GF-D8 (cell line): Measurements from ENCODE around the gene STARD13.

Experiments
- DNase-seq: peaks from one replicate; lab custom pipeline; 2025; lab: John Stamatoyannopoulos, UW

STARD13 gene

GRCh38 chr13:33090755-33091414, 194.7 kb downstream of the STARD13 start:
- no peak for DNase-seq

DNA sequence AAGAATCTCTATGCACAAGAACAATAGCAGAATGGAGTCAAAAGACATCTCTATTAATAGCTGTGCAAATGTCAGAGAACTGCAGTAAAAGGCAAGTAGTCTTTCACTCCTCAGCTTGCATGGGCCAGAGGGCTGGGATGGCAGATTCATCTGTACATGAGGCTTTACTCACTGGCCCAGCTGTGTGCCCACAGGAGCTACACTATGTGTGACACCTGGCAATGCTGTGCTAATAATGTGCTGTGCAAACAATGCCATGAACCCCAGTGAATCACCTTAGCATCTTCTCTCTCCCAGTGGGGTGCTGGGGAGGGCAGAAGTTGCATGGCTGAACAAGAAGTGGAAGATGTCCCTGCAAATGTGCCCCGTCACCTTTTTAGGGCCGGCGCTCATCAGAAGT, 196.2 kb downstream of the STARD13 start:
- DNase-seq, result no peak

DNA sequence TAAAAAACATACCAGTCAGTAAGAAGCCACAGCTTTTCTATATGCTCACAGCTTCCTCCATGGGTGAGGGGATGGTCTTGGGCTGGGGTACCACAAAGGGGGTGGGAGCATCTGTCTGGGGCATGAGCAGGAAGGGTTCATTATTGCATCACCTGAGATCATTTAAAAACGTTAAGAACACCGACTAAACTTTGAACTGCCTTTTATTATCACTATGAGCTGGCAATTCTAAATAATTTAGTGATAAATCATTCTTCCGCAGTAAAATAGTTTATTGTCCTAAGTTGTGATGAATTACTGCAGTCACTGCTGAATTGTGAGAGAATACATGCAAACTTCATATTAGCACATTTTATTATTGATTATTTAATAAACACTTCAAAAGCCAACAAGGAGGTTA, 197.8 kb downstream of the STARD13 start:
- DNase-seq, result no peak

DNA sequence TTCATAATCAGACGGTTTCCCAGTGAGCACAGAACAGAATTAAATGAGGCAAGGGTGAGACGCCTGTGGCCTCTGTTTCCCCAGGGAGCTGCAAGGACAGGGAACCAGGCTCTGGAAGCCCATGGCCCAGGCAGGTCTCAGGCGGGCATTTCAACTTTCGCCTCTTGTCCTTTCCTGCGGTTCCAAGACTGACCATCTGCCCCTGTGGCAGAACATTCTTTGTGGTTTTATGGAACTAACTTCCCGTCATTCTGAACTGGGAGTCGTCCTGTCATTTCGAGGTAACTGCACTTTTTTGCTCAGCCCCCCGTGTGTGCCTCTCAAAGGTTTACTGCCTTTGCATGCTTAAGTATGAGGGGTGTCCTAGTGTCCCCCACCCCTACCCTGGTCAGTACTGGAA, 198.5 kb downstream of the STARD13 start:
- DNase-seq, result no peak

- DNase-seq, result no peak
These were observed 202.5 kb downstream of the STARD13 start for GRCh38 chr13:33083054-33083453.

DNA sequence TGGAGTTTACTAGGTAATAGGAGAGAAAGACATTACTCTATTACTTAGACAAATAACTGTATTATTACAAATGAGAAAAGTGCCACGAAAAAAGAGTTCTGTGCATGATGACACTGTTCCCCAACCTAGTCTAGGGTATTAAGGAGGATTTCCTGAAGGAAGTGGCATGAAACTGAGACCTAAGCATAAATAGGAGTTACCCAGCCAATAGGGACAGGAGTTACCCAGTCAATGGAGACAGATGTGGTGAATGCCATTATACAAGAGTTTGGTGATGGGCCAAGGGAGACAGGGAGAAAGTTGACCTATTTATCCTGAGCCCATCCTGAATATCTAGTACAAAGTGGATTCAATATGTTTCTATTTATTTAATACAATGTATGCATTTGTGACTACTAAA, 203.9 kb downstream of the STARD13 start:
- DNase-seq, result no peak

DNA sequence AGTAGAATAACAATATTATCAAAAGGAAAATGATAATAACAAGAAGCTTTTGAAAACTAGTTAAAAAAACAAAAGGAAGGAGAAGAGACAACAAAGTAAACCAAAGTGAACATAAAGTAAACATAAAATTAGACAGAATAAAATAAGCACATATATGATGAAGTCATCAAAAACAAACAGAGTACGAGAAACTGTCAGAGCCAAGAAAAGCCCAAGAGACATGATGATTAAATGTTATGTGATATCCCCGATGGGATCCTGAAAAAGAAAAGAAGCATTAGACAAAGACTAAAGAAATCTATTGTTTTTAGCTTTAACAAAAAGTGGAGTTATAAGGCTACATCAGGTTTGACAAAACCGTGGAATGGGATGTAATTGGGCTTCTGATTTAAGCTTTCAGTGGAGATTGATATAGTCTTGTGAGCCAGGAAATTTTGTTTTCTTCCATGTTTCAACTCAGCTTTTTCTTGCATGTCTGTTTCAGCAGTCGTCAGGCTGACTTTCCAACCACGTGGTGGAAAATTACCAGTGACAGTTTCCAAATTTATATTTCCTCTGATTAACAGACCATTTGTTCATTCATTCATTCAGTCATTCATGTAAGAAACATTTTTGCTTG, 204.5 kb downstream of the STARD13 start:
- no peak for DNase-seq

- DNase-seq, result no peak
These were observed 205.6 kb downstream of the STARD13 start for GRCh38 chr13:33079960-33080359.

- DNase-seq, result no peak
These were observed 207.3 kb downstream of the STARD13 start for GRCh38 chr13:33078263-33078662.

- DNase-seq, result no peak
These were observed 209.3 kb downstream of the STARD13 start for GRCh38 chr13:33076001-33076992.

DNA sequence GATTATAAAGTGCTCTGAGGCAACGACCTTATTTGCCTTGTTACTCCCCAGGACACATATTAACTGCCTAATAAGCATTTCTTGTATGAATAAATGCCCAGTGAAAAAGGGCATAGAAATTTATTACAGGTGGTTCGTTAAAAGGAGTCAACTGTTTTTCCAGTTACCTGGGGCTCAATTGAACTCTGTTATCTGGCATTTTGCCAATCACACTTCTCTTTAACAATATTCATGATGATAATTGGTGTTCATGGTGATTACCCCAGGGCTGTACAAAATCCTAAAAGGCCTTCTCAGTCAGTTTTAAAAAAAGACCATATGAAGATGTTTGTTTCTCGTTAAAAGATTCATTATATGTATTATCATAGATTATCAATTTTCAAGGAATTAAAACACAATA, 212.2 kb downstream of the STARD13 start:
- no peak for DNase-seq

DNA sequence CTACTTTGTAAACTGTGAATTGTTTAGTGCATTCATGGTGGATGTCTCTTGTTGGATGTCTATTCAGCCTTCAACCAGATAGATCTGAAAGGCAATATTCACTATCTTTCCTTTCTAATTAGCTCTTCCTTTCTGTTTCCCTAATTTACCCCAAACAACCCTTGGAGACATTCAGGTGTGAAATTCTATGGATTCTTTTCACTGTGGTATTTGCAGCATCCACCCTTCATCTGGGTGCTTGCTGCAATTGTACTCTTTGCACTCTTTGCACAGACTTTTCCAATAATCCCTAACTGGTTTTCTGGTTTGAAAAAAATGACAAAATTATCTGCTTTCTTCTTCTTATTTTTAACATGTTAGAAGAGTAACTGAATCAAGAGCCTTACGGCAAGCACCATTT, 212.8 kb downstream of the STARD13 start:
- no peak for DNase-seq

- DNase-seq, result no peak
These were observed 213.3 kb downstream of the STARD13 start for GRCh38 chr13:33072282-33072681.

DNA sequence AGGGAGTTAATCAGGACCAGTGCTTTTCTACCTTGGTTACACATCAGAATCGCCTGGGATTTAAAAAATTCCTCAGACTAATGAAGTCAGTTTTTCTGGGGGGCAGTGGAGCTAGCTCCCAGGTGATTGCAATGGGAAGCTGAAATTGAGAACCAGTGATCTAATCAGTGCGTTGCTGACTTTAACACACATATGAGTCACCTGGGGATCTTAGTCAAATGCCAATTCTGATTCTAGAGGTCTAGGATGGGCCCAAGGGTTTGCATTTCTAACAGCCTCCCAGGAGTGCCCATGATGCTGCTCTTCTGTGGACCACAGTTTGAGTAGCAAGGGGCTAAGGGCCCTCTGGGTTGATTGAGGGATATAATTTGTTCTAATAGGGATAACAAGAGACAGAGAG, 214.8 kb downstream of the STARD13 start:
- no peak for DNase-seq

DNA sequence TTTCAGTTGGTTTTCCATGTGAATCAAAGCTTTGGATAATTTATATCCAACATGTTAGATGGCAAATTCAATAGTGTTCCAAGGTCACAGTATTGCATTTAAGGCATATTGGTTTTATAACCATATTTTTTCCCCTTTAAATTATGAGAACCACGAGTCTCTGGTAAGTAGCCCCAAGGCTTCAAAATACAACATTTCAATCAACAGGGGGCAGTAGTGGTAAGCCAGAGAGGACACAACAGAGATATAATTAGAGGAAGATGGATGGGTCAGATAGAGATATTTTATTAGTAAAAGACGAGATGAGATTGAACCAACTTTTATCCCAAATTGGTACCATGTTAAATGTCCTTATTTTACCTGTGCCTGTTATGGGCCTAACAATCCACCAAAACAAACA, 216.2 kb downstream of the STARD13 start:
- DNase-seq, result no peak

GRCh38 chr13:33066329-33066728, 219.2 kb downstream of the STARD13 start:
- no peak for DNase-seq

- DNase-seq, result no peak
These were observed 224.7 kb downstream of the STARD13 start for GRCh38 chr13:33060815-33061214.

DNA sequence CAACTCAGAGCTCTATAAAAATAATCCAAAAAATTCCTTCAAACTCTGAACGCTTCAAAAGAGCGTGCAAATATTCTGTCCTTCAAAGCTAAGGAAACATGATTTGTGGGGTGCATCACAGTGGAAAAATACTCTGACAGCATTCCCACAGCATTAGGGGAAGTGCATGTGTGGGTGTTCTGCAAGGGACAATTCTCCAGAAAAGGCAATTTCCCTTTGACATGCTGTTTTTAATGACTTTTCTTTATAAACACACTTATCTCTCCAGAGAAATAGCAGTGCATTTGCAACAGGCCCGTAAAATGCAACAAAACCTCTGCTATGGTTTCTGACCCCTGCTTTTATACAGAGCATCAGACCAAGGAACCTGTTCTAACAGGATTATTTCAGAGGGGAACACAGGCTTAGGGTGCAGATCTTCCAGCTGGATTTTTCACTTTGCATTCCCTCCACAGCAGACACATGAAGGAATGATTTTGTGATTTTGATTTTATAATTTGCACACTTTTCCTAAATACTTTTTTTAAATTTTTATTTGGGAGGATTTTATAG, 226.7 kb downstream of the STARD13 start:
- no peak for DNase-seq

DNA sequence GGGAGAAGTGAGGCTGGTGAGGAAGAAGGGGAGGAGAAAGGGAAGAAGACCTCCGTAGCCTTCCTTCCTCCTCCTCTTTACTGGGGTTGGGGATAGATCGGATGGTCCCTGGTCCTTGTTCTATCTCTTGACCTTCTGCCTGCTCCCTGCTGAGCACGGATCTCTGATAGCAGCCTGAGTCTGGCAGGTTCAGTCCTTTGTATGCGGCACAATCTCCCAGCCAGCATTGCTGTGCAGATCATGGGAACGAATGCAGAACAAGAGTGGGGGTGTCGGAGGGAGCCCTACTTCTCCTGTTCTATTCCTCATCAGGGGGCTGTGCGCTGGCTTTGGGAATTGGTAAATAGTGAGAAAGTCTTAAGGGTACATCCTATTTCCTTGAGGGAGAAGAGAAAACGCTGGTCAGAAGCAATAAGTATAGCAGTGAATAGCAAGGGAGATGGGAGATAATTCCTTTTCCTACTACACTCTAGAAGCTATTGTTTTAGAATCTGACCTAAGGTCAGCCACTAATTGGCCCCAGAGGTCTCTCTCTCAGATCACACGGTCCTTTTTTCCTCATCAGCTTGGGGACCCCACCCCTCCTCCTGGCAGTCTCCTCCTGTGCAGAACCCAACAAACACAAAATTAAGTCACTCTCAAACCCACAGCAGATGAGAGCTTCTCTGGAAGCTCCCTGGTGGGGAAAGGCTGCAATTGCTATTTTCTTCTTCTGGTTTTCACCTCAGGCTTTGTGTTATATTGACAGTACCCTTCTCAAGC, 228.4 kb downstream of the STARD13 start:
- no peak for DNase-seq

DNA sequence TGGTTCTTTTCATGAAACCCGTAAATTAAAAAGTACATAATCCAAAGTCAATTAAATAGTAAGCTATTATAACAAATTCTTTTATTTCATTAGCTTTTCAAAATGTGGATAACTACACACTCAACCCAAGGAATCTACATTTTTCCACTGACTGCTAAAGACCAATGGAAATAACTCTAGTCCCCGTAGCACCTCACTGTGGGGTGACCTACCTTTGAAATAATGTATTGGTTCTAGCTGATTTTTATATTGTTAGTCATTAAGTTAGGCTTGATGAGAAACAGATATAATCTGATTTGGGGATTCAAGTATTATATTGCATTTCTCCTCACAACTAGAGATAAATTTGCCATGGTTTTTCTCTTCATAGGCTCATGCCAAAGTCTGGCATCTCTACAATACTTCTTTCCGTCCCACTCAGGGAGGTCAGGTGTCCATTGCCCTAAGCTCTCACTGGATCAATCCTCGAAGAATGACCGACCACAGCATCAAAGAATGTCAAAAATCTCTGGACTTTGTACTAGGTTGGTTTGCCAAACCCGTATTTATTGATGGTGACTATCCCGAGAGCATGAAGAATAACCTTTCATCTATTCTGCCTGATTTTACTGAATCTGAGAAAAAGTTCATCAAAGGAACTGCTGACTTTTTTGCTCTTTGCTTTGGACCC, 232.0 kb downstream of the STARD13 start:
- DNase-seq, result no peak
